ENCODE results near the gene FGF16. TPM values are rescaled to one million over a fixed set of nuclear protein-coding genes. Genes with fewer than 3 reads are reported as not detected.

The FGF16 gene
- total and polyA plus RNA-seq, 12 donors = 0.13 to 0.32 (median 0.19) TPM; not detected in 7

GRCh38 chrX:77450415-77450814 lies 3.2 kb downstream of the FGF16 start:
- peaks cover 0 to 22% (median 13%) of the 10 kb centered on the region in 9 donors for H3K4me1 ChIP-seq
- no peaks in the 10 kb centered on the region for H3K36me3 ChIP-seq
- TF ChIP-seq CTCF (IDR thresholded peaks at IDR 0.05) = no peak
- no peaks in the 10 kb centered on the region for H3K9me3 ChIP-seq
- DNase-seq (no peak), ATAC-seq (no peak)
- no peak overlapping the region for H3K4me3 ChIP-seq
- H3K27me3 ChIP-seq = peaks cover 0 to 37% (median 0%) of the 10 kb centered on the region in 7 donors
- peak overlapping the region in 2 of 10 donors; percentile 24 to 31 for H3K27ac ChIP-seq
- 90 to 92% methylated on average over 3 of the region's 3 CpGs for WGBS, 2 donors
- intact Hi-C loops (cut with DNase I) = no loop called here

- intact Hi-C loops (cut with DNase I) = no loop called here
- H3K4me3 ChIP-seq = no peak overlapping the region
- peak overlapping the region in 2 of 10 donors; percentile 25 to 31 for H3K27ac ChIP-seq
- no peaks in the 10 kb centered on the region for H3K36me3 ChIP-seq
- DNase-seq = no peak
- H3K27me3 ChIP-seq = peaks cover 0 to 31% (median 0%) of the 10 kb centered on the region in 7 donors
- 83 to 85% methylated on average over 1 of the region's 1 CpG for WGBS, 2 donors
- no peak for TF ChIP-seq CTCF (IDR thresholded peaks at IDR 0.05)
- no peaks in the 10 kb centered on the region for H3K9me3 ChIP-seq
- ATAC-seq = peak in 4 of 8 donors; percentile 35 to 63 (median 54)
- peaks cover 0 to 19% (median 8%) of the 10 kb centered on the region in 9 donors for H3K4me1 ChIP-seq
These were observed 3.8 kb downstream of the FGF16 start for GRCh38 chrX:77450996-77451395.

- no peak for ATAC-seq
- H3K27ac ChIP-seq = no peak overlapping the region
- H3K27me3 ChIP-seq = peaks cover 0 to 9% (median 0%) of the 10 kb centered on the region in 7 donors
- peaks cover 0 to 6% (median 0%) of the 10 kb centered on the region in 9 donors for H3K4me1 ChIP-seq
- H3K36me3 ChIP-seq = no peaks in the 10 kb centered on the region
- DNase-seq = no peak
- TF ChIP-seq CTCF (IDR thresholded peaks at IDR 0.05) = no peak
- H3K9me3 ChIP-seq = no peaks in the 10 kb centered on the region
- intact Hi-C loops (cut with DNase I) = no loop called here
- no peak overlapping the region for H3K4me3 ChIP-seq
- WGBS, 2 donors = 89 to 93% methylated on average over 2 of the region's 2 CpGs
These were observed 6.0 kb downstream of the FGF16 start for GRCh38 chrX:77453190-77453589.

- 53 to 61% methylated on average over 2 of the region's 2 CpGs for WGBS, 2 donors
- H3K27ac ChIP-seq = peak overlapping the region in 4 of 10 donors; percentile 21 to 52 (median 35)
- no peaks in the 10 kb centered on the region for H3K36me3 ChIP-seq
- TF ChIP-seq CTCF (IDR thresholded peaks at IDR 0.05) = no peak
- H3K27me3 ChIP-seq = no peaks in the 10 kb centered on the region
- H3K4me3 ChIP-seq = no peak overlapping the region
- intact Hi-C loops (cut with DNase I) = no loop called here
- DNase-seq (no peak), ATAC-seq (peak; percentile 25 to 81 (median 52))
- H3K9me3 ChIP-seq = no peaks in the 10 kb centered on the region
- H3K4me1 ChIP-seq = peaks cover 0 to under 1% (median 0%) of the 10 kb centered on the region in 9 donors
These were observed 8.2 kb downstream of the FGF16 start for GRCh38 chrX:77455437-77455836.

All from heart right ventricle (tissue), 16 donors.